ENCODE measurements around the gene TLE7. TPM values are rescaled to one million over a fixed set of nuclear protein-coding genes. Genes with fewer than 3 reads are reported as not detected.

Gene TLE7
- total RNA-seq, 4 donors from 2014 or later, result not detected

DNA sequence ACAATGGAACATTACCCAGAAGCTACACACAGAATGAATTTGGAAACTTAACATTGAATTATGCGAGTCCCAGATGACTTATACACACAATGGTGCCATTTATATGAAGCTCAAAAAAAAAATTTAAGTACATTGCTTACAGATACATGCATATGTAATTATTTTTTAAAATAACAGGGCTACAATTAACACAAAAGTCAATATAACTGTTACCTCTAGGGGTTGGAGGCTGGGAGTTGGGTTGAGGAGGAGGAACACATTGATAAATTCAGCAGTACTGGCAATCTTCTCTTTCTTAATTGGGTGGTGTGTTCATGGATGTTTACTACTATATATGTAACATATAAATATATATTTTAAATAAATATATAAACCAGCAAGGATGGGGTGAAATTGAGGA lies 19.1 kb upstream of the TLE7 start:
- 92% methylated on average over 1 of the region's 1 CpG for WGBS, 2 donors
- TF ChIP-seq, protein P1, sequence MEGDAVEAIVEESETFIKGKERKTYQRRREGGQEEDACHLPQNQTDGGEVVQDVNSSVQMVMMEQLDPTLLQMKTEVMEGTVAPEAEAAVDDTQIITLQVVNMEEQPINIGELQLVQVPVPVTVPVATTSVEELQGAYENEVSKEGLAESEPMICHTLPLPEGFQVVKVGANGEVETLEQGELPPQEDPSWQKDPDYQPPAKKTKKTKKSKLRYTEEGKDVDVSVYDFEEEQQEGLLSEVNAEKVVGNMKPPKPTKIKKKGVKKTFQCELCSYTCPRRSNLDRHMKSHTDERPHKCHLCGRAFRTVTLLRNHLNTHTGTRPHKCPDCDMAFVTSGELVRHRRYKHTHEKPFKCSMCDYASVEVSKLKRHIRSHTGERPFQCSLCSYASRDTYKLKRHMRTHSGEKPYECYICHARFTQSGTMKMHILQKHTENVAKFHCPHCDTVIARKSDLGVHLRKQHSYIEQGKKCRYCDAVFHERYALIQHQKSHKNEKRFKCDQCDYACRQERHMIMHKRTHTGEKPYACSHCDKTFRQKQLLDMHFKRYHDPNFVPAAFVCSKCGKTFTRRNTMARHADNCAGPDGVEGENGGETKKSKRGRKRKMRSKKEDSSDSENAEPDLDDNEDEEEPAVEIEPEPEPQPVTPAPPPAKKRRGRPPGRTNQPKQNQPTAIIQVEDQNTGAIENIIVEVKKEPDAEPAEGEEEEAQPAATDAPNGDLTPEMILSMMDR (IDR thresholded peaks at IDR 0.05), result no peak
- TF ChIP-seq POLR2A (IDR thresholded peaks at IDR 0.05), result no peak
- no peak overlapping the region for H3K4me3 ChIP-seq (ENCODE audit: low read depth, poor library complexity, severe bottlenecking)
- DNase-seq (ENCODE audit: low spot score in 2 of 2), result no peak
- intact Hi-C loops (cut with DNase I; ENCODE audit: low total_unique reads), result no loop called here

DNA sequence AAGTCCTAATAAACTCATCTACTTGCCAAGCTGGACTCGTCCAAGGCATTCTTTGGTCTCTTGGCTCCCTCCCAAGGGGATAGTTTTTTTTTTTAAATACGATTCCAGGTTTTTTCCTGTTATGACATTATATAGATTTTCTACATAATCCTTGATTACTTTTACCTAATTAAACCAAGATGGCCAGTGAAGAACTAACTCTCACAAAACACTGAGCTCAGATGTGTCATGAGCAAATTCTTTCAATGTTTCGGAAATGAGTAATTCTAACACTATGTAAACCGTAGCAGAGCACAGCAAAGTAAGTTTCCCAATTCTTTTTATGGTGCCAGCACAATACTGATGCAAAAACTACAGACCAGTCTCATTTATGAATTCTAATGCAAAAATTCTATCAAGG lies 18.4 kb upstream of the TLE7 start:
- no peak for TF ChIP-seq POLR2A (IDR thresholded peaks at IDR 0.05)
- TF ChIP-seq, protein P1 (IDR thresholded peaks at IDR 0.05), result no peak
- 79 to 86% methylated on average over 4 of the region's 4 CpGs for WGBS, 2 donors
- no peak overlapping the region for H3K4me3 ChIP-seq (ENCODE audit: low read depth, poor library complexity, severe bottlenecking)
- intact Hi-C loops (cut with DNase I; ENCODE audit: low total_unique reads), result no loop called here
- DNase-seq (ENCODE audit: low spot score in 2 of 2), result no peak

DNA sequence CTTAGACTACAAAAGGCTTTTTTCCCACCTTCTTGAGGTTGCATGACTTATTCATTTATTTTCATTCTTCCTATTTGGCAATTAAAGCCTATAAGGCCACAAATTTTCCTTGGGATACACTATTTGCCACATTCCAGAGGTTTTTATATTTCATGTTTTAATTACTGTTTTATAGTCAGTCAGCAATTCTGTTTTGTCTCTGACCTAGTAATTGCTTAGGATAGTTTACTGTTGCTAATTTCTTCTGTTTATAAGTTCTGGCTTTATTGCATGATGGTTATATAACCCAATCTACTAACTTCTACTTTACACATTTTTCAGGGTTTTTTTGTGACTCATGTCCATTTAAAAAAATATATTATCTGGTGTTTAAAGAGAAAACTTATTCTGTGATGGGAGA lies 17.7 kb upstream of the TLE7 start:
- no peak overlapping the region for H3K4me3 ChIP-seq (ENCODE audit: low read depth, poor library complexity, severe bottlenecking)
- intact Hi-C loops (cut with DNase I; ENCODE audit: low total_unique reads), result no loop called here
- TF ChIP-seq, protein P1 (IDR thresholded peaks at IDR 0.05), result no peak
- no peak for TF ChIP-seq POLR2A (IDR thresholded peaks at IDR 0.05)
- DNase-seq (ENCODE audit: low spot score in 2 of 2), result no peak

DNA sequence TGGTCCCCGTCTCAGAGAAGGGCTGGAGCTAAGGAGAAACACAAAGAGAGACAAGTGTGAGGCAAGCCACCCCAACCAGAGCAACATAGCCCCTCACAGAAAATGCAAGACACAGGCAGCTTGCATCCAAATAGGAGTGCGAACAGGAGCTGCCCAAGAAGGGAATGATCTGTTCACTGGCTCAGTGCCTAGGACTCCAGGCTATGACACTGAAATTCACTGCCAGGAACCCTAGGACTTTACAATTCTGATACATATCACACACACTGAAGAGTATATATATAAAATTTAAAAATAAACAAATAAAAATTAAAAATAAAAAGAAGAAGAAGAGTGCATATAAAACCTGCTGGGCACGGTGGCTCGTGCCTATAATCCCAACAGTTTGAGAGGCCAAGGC lies 14.9 kb upstream of the TLE7 start:
- no peak overlapping the region for H3K4me3 ChIP-seq (ENCODE audit: low read depth, poor library complexity, severe bottlenecking)
- no peak for DNase-seq (ENCODE audit: low spot score in 2 of 2)
- 87 to 93% methylated on average over 4 of the region's 4 CpGs for WGBS, 2 donors
- no peak for TF ChIP-seq POLR2A (IDR thresholded peaks at IDR 0.05)
- TF ChIP-seq, protein P1 (IDR thresholded peaks at IDR 0.05), result no peak
- intact Hi-C loops (cut with DNase I; ENCODE audit: low total_unique reads), result no loop called here

DNA sequence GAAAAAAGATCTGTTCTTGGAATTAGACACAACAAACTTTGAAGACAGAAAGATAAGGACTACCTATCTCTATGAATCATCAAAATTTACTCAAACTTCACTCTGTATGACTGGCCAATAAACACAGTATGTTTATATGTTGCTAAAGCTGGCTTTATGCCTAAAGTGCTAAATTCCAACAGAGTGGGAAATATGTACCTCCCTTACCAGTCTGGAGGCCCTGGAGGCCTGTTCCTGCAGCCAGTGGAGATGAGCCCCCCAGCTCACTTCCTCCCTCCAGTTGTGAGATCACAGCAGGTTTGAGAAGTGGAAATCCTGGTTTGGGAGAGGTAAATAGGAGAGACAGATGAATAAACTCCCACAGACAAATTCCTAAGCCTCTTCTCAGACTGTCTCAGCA lies 11.2 kb upstream of the TLE7 start:
- intact Hi-C loops (cut with DNase I; ENCODE audit: low total_unique reads), result no loop called here
- no peak for DNase-seq (ENCODE audit: low spot score in 2 of 2)
- no peak for TF ChIP-seq POLR2A (IDR thresholded peaks at IDR 0.05)
- TF ChIP-seq, protein P1 (IDR thresholded peaks at IDR 0.05), result no peak
- H3K4me3 ChIP-seq (ENCODE audit: low read depth, poor library complexity, severe bottlenecking), result no peak overlapping the region

DNA sequence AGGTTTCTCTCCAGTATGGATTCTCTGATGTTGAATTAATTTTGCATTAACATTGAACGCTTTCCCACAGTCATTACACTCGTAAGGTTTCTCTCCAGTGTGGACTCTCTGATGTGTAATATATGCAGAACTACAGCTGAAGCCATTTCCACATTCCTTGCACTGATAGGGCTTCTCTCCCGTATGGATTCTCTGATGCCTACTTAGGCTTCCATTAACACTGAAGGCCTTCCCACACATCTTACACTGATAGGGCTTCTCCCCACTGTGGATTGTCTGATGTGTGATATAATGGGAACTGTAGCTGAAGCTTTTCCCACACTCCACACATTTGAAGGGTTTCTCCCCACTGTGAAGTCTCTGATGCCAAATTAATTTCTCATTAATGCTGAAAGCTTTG lies 7.2 kb upstream of the TLE7 start:
- intact Hi-C loops (cut with DNase I; ENCODE audit: low total_unique reads), result no loop called here
- WGBS, 2 donors, result 100% methylated on average over 3 of the region's 3 CpGs
- TF ChIP-seq, protein P1 (IDR thresholded peaks at IDR 0.05), result no peak
- no peak for TF ChIP-seq POLR2A (IDR thresholded peaks at IDR 0.05)
- H3K4me3 ChIP-seq (ENCODE audit: low read depth, poor library complexity, severe bottlenecking), result no peak overlapping the region
- no peak for DNase-seq (ENCODE audit: low spot score in 2 of 2)

Measured in lower leg skin (tissue), 4 donors.